ENCODE measurements around the gene KRTAP19-7.

Gene KRTAP19-7, protein sequence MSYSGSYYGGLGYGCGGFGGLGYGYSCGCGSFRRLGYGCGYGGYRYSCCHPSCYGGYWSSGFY

DNA sequence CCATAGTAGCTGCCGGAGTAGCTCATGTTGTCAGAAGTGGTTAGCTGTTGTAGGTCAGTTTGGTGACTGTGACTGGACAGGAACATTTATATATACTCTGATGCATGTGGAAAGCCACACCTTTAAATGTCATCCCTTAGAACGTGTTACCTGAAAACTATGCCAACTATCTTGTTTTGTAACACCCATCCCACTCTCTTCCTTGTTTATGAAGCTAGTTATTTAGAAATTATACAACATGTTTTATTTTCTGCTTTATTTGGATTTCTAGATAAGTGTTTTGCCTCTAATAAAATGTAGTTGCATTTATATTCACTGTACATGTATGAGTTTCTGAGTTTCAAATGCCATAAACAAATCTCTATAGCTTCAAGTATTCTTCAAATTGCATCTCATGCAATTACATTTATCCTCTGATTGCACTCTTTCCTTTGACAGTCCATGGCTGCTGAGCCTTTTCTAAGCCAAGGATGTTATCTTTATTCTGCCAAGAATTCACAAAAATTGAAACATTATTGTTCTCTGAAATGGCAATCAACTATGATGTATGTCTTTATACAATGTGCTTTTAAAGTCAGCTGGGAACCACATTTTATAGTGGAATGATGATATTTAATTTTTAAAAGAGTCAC, at the start of gene KRTAP19-7:
Gene KRTAP19-7, minus strand, starts transcription at position 51 of the 632 bp plus-strand sequence. Its CDS starts 25 bp downstream, at position 26.
- no peak for DNase-seq (ENCODE audit: low read depth)

DNA sequence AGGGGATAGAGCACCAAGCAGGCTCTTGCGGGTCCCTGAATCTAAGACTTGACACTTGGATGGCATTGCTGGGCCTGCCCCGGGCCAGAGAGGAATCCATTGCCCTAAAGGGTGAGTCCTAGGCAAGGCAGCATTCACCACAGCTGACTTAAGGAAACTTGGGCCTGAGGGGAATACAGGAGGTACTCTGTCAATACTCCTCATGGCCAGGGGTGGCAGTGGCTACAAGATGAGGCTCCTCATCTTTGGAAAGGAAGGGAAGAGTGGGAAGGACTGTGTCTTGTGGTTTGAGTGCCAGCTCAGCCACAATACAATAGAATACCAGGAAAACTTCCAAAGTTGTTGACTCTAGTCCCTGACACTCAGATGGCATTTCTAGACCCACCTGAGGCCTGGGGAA, 44.9 kb upstream of the KRTAP19-7 start:
- DNase-seq (ENCODE audit: low read depth), result no peak

DNA sequence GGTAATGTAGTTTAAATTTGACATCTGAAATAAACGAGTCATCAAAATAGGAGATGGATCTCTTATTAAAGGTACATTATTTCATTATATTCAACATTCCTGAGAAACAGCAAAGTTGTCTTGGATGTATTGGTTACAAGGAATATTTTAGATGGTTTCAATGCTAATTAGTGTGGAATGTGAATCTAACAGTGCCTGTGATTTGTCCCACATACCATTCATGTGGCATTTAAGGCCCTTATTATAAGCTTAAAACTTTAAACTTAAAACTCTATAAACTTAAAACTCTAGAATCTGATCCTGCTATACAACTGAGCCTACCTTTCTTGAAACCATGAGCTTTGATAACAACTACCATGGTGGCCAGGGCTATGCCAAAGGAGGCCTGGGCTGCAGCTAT, 39.7 kb upstream of the KRTAP19-7 start, which contains the start of gene KRTAP22-1:
Gene KRTAP22-1, plus strand, starts transcription at position 301 of the 400 bp plus-strand sequence.
- no peak for DNase-seq (ENCODE audit: low read depth)

DNA sequence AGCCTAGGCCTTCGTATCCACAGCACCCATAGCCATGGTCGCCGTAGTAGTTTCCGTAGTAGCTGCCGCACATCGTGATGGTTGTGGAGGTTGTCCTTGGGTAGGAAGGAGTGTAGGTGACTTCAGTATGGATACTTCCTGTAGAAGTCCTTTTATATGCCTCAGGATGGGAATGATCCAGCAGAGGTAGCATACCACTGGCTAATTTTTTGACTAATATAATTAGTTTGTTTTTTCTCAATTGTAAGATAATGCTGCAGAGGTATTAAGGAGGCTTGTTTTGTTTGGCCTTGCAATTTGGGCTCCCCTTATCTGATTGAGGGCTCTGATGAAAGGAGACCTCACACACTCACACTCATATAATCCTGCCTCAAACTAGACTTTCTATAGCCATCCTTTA, 37.7 kb upstream of the KRTAP19-7 start, which contains the start of gene KRTAP6-2:
Gene KRTAP6-2, minus strand, starts transcription at position 101 of the 400 bp plus-strand sequence. Its CDS starts 28 bp downstream, at position 73.
- no peak for DNase-seq (ENCODE audit: low read depth)

DNA sequence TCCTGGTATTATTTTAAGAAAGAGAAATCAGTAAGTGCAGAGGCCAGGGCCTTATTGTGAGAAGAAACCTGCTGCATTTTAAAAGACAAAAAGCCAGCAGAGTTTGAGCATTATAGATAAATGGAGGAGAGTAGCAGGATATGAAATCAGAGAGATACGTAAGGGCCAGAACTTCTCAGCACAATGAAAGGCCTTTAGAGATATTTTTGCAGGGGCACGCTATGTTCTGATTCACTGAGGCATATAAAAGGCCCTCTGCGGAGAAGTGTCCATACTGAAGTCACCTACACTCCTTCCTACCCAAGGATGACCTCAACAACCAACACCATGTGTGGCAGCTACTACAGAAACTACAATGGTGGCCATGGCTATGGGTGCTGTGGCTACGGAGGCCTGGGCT, 31.0 kb upstream of the KRTAP19-7 start, which contains the start of gene KRTAP6-3:
Gene KRTAP6-3, plus strand, starts transcription at position 301 of the 400 bp plus-strand sequence. Its CDS starts 6 bp downstream, at position 307.
- DNase-seq (ENCODE audit: low read depth), result no peak

DNA sequence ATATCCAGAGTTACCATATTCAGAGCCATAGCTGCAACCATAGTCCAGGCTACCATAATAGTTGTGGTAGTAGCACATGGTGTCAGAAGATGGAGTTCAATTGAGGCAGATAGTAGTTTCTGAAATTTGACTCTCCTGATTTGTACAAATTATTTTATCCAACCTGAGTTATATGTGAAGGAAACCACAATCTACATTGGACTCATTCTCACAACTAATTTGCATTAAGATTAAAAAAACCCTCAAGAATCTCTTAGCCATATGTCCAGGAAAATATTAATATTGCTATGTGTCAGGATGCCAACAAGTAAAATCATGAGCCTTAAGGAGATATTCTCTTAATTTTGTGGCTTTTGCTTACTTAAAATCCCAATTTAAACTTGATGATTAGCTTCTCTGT, 29.2 kb upstream of the KRTAP19-7 start, which contains the start of gene KRTAP22-2:
Gene KRTAP22-2, minus strand, starts transcription at position 101 of the 400 bp plus-strand sequence.
- no peak for DNase-seq (ENCODE audit: low read depth)

DNA sequence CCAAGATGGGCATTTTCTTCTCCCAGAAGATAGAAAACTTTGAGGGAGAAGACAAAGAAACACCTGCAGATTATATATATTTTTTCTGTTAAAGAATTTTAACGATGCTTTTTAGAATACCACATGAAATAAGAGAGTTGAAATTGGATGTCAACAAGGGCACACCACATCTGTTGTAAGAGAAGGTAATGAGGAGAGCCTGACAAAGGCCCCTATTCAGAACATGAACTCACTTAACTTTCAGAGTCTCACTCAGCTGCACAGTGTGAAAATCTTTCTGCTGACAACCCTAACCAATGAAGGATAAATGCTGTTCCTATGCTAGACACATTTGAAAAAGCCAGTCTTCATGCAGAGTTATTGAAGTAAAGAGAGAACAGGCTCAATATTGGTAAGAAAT, 21.8 kb upstream of the KRTAP19-7 start:
- no peak for DNase-seq (ENCODE audit: low read depth)

DNA sequence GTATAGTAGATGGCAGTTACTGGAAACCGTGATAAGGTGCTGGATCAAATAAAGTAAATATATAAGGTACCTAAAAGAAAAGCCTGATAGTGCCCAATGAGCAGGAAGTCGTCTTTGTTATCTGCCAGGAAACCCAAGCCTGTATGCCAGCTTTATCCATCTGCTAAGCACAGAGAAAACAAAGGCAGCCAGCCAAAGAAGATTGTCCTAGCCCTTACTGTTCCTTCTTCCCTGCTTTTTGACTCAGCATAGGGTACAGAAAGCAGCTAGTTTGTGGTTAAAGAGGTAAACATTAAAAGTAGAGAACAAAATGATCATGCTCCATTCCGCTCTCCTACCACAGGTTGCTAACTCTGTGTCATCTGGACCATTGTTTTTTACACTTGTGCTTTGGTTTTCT, 19.0 kb upstream of the KRTAP19-7 start:
- DNase-seq (ENCODE audit: low read depth), result no peak

DNA sequence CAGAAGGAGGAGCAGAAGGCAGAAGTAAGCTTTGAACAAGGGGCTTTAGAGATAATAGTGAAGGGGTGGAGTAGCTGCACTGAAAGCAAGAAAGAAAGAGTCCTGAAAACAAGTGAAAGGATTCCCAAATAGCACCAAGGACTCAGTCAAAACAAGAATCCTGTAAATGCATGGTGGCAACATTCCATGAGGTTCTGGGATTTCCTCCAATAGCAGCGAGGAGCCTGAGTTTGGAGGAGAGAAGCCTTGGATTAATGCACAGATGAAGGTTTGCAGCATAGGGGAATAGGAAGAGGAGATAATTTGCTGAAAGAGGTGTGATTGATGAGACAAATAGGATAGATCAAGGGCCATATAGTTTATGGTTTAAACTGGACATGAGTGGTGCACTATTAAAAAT, 18.2 kb upstream of the KRTAP19-7 start:
- DNase-seq (ENCODE audit: low read depth), result no peak

DNA sequence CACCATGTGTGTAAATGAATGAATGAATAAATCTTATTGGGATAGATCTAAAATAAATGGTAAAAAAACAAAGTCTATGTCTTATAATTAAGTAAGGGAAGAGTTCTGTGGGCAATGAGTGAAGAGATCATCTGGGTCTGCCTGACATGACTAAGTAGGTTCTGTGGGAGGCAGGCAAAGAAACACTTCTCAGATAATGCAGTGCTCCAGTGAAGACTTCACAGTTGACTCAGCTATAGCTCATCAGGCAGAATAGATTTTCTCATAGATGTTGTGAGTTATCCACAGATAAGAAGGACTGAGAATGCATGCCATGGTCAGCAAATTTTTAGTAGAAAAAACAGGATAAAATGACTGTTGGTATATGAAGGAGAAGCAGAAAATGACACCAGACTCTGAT, 16.7 kb upstream of the KRTAP19-7 start:
- no peak for DNase-seq (ENCODE audit: low read depth)

DNA sequence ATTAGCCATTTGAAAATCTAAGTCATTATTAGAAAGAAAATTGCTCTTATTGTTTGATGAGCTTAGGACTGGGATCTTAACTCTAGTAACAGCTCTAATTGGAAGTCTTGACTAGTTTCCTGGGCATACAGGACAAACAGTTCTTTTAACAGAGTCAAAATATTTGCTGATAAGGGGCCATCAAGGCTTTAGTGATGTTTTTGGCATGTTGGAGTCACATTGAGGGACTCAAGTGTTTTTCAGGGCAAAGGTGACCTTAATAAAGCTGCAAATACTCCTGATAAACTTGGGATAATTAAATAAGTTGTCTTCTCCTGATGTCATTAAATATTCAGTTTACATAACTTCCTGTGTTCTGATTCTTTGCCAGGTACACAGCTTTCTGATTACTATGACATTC, 6.5 kb upstream of the KRTAP19-7 start:
- DNase-seq (ENCODE audit: low read depth), result no peak

DNA sequence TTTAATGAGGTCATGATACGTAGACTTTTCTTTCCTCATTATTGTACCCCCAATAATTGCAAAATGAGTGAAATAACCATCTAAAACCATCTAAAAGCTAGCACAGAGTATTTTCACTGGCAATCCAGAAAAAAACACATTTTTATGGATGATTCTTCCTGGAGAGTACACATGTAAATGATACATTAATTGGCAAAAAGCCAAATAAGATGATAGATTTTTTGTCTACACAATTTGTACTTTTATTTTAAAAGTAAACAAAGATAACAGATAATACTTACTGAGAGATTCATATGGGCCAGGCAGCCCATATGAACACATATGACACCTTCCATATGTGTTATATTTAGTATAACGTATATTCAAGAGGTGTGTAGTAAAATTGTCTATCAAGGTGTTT, 2.5 kb upstream of the KRTAP19-7 start:
- no peak for DNase-seq (ENCODE audit: low read depth)

DNA sequence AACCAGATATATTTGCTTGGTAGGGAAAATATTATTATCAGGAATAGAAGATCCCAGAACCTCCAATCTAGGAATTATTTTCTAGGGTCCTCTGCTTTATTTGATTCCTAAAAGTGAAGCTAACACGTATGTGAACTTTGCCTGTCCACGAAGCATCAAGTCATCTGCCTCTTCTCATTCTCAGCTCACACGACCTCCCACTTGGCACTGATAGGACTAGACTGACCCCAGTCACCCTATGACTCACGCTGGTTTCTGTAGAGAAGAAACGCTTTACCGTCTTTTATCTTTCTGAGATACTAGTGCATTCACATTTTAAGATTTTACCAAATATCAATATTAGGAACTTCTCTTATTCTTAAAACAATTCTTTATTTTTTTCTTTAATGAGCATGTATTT, 2.0 kb upstream of the KRTAP19-7 start:
- no peak for DNase-seq (ENCODE audit: low read depth)

DNA sequence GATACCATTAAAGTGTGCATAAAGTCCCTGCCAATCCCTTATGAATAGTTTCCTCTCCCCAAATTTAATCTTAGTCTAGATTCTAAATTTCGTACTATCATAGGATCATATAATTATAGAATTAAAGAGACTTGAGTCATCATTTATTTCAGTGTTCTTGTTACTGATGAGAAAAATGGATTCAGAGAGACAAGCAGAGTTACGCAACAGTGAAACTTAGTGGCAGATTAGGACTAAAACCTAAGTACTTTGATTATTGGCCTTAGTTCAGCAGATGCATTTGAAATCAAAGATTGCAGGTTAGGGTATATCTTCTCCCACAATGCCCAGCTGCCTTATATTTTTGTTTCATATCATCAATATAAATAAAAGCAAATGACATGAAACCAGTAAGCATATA, 843 bp upstream of the KRTAP19-7 start:
- no peak for DNase-seq (ENCODE audit: low read depth)

DNA sequence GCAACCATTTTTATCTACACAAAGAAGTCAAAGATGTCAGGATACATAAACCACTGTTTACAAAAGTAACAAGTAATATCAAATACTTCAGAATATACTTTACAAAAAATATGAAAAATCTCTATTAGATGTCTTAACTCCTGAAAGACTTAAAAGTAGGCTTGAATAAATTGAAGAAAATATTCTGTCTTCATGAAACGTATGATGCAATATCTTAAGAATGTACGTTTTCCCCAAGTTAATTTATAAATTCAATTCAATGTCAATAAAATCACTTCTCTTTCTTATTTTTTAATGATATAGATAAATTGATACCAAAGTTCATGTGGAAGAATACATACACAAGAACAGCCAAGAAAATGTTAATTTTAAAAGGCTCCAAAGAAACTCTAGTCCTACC, 6.0 kb downstream of the KRTAP19-7 start:
- DNase-seq (ENCODE audit: low read depth), result no peak

DNA sequence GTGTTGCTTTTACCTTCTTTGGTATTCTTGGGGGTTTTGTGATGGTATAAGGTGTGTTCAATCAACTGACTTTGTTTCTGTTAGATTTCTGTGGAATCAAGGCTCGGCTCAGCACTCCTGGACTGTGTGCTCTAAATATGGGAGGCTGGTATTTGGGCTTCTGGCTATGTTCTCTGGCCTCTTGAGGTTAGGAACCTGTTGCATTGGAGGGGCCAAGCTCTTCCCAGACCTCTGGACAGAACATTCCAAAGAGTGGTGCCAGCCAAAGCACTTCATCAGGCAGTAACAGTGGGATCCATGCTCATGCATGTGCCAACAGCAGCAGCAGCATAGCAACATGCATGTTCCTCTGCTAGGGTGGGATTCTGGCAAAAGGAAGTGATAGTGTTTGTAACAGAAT, 8.3 kb downstream of the KRTAP19-7 start:
- DNase-seq (ENCODE audit: low read depth), result no peak

DNA sequence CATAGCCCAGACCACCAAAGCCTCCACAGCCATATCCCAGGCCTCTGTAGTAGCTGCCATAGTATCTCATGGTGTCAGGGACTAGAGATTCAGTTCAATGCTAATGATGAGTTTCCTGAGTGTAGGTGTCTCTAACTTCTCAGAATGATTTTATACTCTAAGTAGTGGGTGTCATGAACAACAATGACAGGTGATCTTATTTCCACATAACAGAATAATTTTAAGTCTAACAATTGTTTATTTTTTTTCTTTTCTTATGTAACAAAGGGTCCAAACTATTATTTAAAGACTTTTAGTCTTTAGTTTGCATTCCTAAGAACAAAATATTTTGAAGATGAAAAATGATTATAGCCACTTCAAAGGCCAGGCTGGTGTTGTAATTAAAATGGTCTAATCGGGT, 19.4 kb downstream of the KRTAP19-7 start, which contains the start of gene KRTAP19-6:
Gene KRTAP19-6, minus strand, starts transcription at position 101 of the 400 bp plus-strand sequence. Its CDS starts 31 bp downstream, at position 70.
- no peak for DNase-seq (ENCODE audit: low read depth)

DNA sequence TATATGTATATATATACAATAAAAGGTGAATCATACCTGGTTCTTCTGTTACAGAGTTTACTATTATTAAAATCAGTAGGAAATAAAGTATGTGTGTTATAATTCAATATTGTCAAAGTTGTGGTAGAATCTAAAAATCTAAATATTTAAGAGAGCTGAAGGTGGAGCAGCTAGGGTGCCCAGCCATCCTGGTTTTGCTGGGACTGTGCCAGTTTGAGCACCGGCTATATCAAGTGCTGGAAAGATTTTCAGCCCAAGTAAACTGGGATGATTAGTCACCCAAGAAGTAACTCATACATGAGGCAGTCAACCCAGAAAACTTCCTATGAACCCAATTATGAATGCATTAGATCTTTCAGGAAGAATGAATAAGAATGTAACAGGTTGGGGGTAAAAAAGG, 42.2 kb downstream of the KRTAP19-7 start:
- DNase-seq (ENCODE audit: low read depth), result no peak

DNA sequence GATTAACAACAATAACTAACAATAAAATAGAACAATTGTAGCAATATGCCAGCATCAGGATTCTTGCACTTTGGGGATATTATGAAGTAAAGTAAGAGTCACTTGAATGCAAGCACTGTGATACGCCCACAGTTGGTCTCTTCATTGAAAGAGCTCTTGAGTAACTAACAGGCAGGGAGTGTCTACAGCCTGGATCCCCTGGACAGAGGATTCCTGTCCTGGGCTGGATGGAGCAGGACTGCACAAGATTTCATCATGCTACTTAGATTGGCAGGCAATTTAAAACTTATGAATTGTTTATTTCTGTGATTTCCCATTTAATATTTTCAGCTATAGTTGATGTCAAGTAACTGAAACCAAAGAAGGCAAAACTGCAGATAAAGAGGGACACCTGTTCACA, 45.4 kb downstream of the KRTAP19-7 start:
- DNase-seq (ENCODE audit: low read depth), result no peak
